A673 (cell line): ENCODE results near the gene CYP2F1. TPM values are rescaled to one million over a fixed set of nuclear protein-coding genes. Genes with fewer than 3 reads are reported as not detected.
"Not testable (repeated sequence)": the region's sequence is repeated elsewhere in the genome, so short reads cannot be mapped to it uniquely, and the experiment has no call there.

Source experiments
- BruUV-seq: library from RNA; stranded (reverse); fragments of 400-500 nt; replicated peaks from 2 replicates; lab custom pipeline; 2021; lab: Mats Ljungman, UMichigan
- CTCF ChIA-PET: fragments of 300-600 bp; sonication (Branson Sonifier 250); formaldehyde crosslinking; loops from one replicate; lab custom pipeline; 2022; ENCODE audit warnings: antibody characterized with exemption; lab: Charles Lee
- POLR2A ChIA-PET: fragments of 300-600 bp; sonication (Branson Sonifier 250); formaldehyde crosslinking; loops from one replicate; lab custom pipeline; 2022; ENCODE audit warnings: antibody characterized with exemption; ENCODE audit not compliant: low non-redundant PET; lab: Charles Lee
- DNase-seq: peaks from one replicate; pipeline ENCODE4 v3.0.0-alpha.2; 2015; ENCODE audit warnings: low spot score
- H3K27ac ChIP-seq: fragments of 200-600 bp; sonication (generic); 2 replicates; pipeline ENCODE4 v1.5.1; 2016; ENCODE audit warnings: mixed run types, low read depth, mild to moderate bottlenecking, mixed read lengths, antibody characterized with exemption, low read length; ENCODE audit not compliant: poor library complexity, severe bottlenecking
- H3K27me3 ChIP-seq: fragments of 200-600 bp; sonication (generic); replicated peaks from 2 replicates; pipeline ENCODE4 v1.6.1; 2017; ENCODE audit warnings: mixed run types, low read depth, mild to moderate bottlenecking, mixed read lengths, antibody characterized with exemption, low read length; ENCODE audit not compliant: insufficient read depth, poor library complexity
- H3K36me3 ChIP-seq: fragments of 200-600 bp; sonication (generic); 2 replicates; pipeline ENCODE4 v1.6.1; 2016; ENCODE audit warnings: mixed run types, mild to moderate bottlenecking, mixed read lengths, antibody characterized with exemption, low read length; ENCODE audit not compliant: insufficient read depth, poor library complexity, severe bottlenecking
- H3K4me1 ChIP-seq: fragments of 200-600 bp; sonication (generic); 2 replicates; pipeline ENCODE4 v1.6.1; 2017; ENCODE audit warnings: mixed run types, mild to moderate bottlenecking, mixed read lengths, antibody characterized with exemption, low read length; ENCODE audit not compliant: insufficient read depth, poor library complexity, severe bottlenecking
- H3K4me3 ChIP-seq: fragments of 200-600 bp; sonication (generic); 2 replicates; pipeline ENCODE4 v1.5.1; 2016; ENCODE audit warnings: low read depth, mixed run types, mild to moderate bottlenecking, mixed read lengths, low read length; ENCODE audit not compliant: poor library complexity, severe bottlenecking
- H3K9me3 ChIP-seq: fragments of 200-600 bp; sonication (generic); 2 replicates; pipeline ENCODE4 v1.6.1; 2016; ENCODE audit warnings: mixed run types, low read depth, mild to moderate bottlenecking, mixed read lengths, antibody characterized with exemption, low read length; ENCODE audit not compliant: poor library complexity, severe bottlenecking
- CTCF ChIP-seq: fragments of 300-800, 200-600 bp; sonication (generic); conservative IDR thresholded peaks from 2 replicates; pipeline ENCODE4 v1.5.1; 2017; ENCODE audit warnings: low read depth, mild to moderate bottlenecking, antibody characterized with exemption, low read length, moderate library complexity, mixed read lengths
- EZH2 ChIP-seq: fragments of 200-600 bp; sonication (generic); IDR thresholded peaks from 2 replicates; pipeline ENCODE4 v1.6.1; 2017; ENCODE audit warnings: borderline replicate concordance, low read depth, mild to moderate bottlenecking, mixed read lengths, antibody characterized with exemption, low read length; ENCODE audit not compliant: poor library complexity, severe bottlenecking
- intact Hi-C: fragments of 100-400 bp; cut with micrococcal nuclease; formaldehyde crosslinking; loops from one replicate; pipeline ENCODE4 v1.10.0; 2022; ENCODE audit not compliant: unreplicated experiment
- total RNA-seq: library from RNA; stranded (reverse); gene quantifications from 2 replicates; pipeline ENCODE4 v1.2.3, GENCODE V29; 2021

The CYP2F1 gene
- total RNA-seq, 1 experiment from 2014 or later = not detected

GRCh38 chr19:41131186-41131585, 17.0 kb downstream of the CYP2F1 start:
- H3K27me3 ChIP-seq = no peaks in the 10 kb centered on the region
- intact Hi-C loops = no loop called here
- no peaks in the 10 kb centered on the region for H3K4me1 ChIP-seq
- BruUV-seq = no TSS peak
- ChIA-PET POLR2A (no interaction called here), CTCF (no interaction called here)
- TF ChIP-seq EZH2 (no peak), CTCF (no peak)
- H3K4me3 ChIP-seq = no peak overlapping the region
- no peaks in the 10 kb centered on the region for H3K36me3 ChIP-seq
- no peak for DNase-seq
- H3K9me3 ChIP-seq = no peaks in the 10 kb centered on the region
- H3K27ac ChIP-seq = no peak overlapping the region

- TF ChIP-seq CTCF (no peak), EZH2 (no peak)
- POLR2A ChIA-PET = no interaction called here
- no TSS peak for BruUV-seq
These were observed 19.0 kb downstream of the CYP2F1 start for GRCh38 chr19:41133260-41133659.

GRCh38 chr19:41134616-41135015, 20.4 kb downstream of the CYP2F1 start:
- BruUV-seq = no TSS peak
- no peaks in the 10 kb centered on the region for H3K9me3 ChIP-seq
- intact Hi-C loops = no loop called here
- no peak overlapping the region for H3K4me3 ChIP-seq
- H3K27me3 ChIP-seq = no peaks in the 10 kb centered on the region
- no peak overlapping the region for H3K27ac ChIP-seq
- no peak for DNase-seq
- ChIA-PET POLR2A (no interaction called here), CTCF (interaction anchor here (0.6 kb wide), 1 partner anchor 16 kb away, joined by 6 read pairs; no protein-coding TSS in a partner anchor)
- no peaks in the 10 kb centered on the region for H3K36me3 ChIP-seq
- no peaks in the 10 kb centered on the region for H3K4me1 ChIP-seq
- TF ChIP-seq CTCF (no peak), EZH2 (no peak)

More at GRCh38 chr19:41133260-41133659, 19.0 kb downstream of the CYP2F1 start:
- CTCF ChIA-PET = no interaction called here
- Histone ChIP-seq H3K4me3 (no peak overlapping the region), H3K4me1 (no peaks in the 10 kb centered on the region), H3K9me3 (no peaks in the 10 kb centered on the region), H3K36me3 (no peaks in the 10 kb centered on the region), H3K27ac (no peak overlapping the region), H3K27me3 (no peaks in the 10 kb centered on the region)
- DNase-seq = no peak
- intact Hi-C loops = no loop called here

- H3K4me1 ChIP-seq, H3K4me3 ChIP-seq, H3K9me3 ChIP-seq, DNase-seq, H3K27ac ChIP-seq, intact Hi-C loops, H3K36me3 ChIP-seq, POLR2A ChIA-PET, H3K27me3 ChIP-seq, BruUV-seq: not testable (repeated sequence)
- CTCF ChIA-PET = interaction anchor here (0.6 kb wide), 1 partner anchor 15 kb away, joined by 6 read pairs; no protein-coding TSS in a partner anchor
These were observed 21.5 kb downstream of the CYP2F1 start for GRCh38 chr19:41135390-41136384.
